Chondrocyte (in vitro differentiated cells): ENCODE results near the gene PPP1R13L. TPM values are rescaled to one million over a fixed set of nuclear protein-coding genes. Genes with fewer than 3 reads are reported as not detected.

Source experiments
- DNase-seq: peaks from one replicate; pipeline ENCODE4 v3.0.0; 2021; ENCODE audit warnings: mixed read lengths, low spot score
- H3K27ac Mint-ChIP-seq: one replicate; pipeline ENCODE4 v1.8.0; 2021; ENCODE audit warnings: mild to moderate bottlenecking, moderate library complexity, mixed read lengths; ENCODE audit not compliant: unreplicated experiment
- H3K27me3 Mint-ChIP-seq: 2 replicates; pipeline ENCODE4 v1.8.0; 2021; ENCODE audit warnings: low read depth, mixed read lengths
- H3K36me3 Mint-ChIP-seq: 2 replicates; pipeline ENCODE4 v1.8.0; 2021; ENCODE audit warnings: low read depth, mixed read lengths
- H3K4me1 Mint-ChIP-seq: 2 replicates; pipeline ENCODE4 v1.8.0; 2021; ENCODE audit warnings: low read depth, mild to moderate bottlenecking, mixed read lengths
- H3K4me3 Mint-ChIP-seq: one replicate; pipeline ENCODE4 v1.8.0; 2021; ENCODE audit warnings: mild to moderate bottlenecking, moderate library complexity, mixed read lengths; ENCODE audit not compliant: unreplicated experiment
- H3K9me3 Mint-ChIP-seq: 2 replicates; pipeline ENCODE4 v1.8.0; 2021; ENCODE audit warnings: low read depth, mixed read lengths
- long read RNA-seq: library from polyadenylated mRNA; stranded (forward); transcript quantifications from one replicate; pipeline ENCODE4 v2.0.0, GENCODE V29; 2021
- total RNA-seq: library from RNA; stranded (reverse); gene quantifications from 3 replicates; pipeline ENCODE4 v1.2.1, GENCODE V29; 2021
- TF ChIP-seq, protein P1 (sequence below): fragments of 200-600 bp; sonication (generic); IDR thresholded peaks from 2 replicates; pipeline ENCODE4 v1.5.0; 2021; ENCODE audit warnings: antibody characterized with exemption, mild to moderate bottlenecking, moderate library complexity

The PPP1R13L gene, protein sequence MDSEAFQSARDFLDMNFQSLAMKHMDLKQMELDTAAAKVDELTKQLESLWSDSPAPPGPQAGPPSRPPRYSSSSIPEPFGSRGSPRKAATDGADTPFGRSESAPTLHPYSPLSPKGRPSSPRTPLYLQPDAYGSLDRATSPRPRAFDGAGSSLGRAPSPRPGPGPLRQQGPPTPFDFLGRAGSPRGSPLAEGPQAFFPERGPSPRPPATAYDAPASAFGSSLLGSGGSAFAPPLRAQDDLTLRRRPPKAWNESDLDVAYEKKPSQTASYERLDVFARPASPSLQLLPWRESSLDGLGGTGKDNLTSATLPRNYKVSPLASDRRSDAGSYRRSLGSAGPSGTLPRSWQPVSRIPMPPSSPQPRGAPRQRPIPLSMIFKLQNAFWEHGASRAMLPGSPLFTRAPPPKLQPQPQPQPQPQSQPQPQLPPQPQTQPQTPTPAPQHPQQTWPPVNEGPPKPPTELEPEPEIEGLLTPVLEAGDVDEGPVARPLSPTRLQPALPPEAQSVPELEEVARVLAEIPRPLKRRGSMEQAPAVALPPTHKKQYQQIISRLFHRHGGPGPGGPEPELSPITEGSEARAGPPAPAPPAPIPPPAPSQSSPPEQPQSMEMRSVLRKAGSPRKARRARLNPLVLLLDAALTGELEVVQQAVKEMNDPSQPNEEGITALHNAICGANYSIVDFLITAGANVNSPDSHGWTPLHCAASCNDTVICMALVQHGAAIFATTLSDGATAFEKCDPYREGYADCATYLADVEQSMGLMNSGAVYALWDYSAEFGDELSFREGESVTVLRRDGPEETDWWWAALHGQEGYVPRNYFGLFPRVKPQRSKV
- total RNA-seq = 67.2 to 111 TPM (median 110 TPM) in 3 replicates
- long read RNA-seq, transcript PPP1R13L-204 (6 exons, 2,512 nt) = major isoform, 10 of 44 reads
- long read RNA-seq, transcript PPP1R13L-201 (13 exons, 3,104 nt) = minor isoform, 8 of 44 reads
- long read RNA-seq, partial matches to known transcripts = 25 of 44 reads
- long read RNA-seq, other reads (novel, unspliced or antisense) = 1 of 44 reads

GRCh38 chr19:45404557-45405434, at the start of gene PPP1R13L:
Gene PPP1R13L, minus strand, starts transcription at chr19:45405069. Its CDS starts 6,751 bp downstream, at chr19:45398318.
- Mint-ChIP-seq H3K27ac (peak within 1 kb of the TSS; percentile 98), H3K9me3 (no peaks in the 10 kb centered on the region), H3K4me1 (peaks cover 48% of the 10 kb centered on the region), H3K36me3 (peaks cover 5% of the 10 kb centered on the region), H3K4me3 (peak within 1 kb of the TSS; percentile 95), H3K27me3 (no peaks in the 10 kb centered on the region)
- TF ChIP-seq, protein P1, sequence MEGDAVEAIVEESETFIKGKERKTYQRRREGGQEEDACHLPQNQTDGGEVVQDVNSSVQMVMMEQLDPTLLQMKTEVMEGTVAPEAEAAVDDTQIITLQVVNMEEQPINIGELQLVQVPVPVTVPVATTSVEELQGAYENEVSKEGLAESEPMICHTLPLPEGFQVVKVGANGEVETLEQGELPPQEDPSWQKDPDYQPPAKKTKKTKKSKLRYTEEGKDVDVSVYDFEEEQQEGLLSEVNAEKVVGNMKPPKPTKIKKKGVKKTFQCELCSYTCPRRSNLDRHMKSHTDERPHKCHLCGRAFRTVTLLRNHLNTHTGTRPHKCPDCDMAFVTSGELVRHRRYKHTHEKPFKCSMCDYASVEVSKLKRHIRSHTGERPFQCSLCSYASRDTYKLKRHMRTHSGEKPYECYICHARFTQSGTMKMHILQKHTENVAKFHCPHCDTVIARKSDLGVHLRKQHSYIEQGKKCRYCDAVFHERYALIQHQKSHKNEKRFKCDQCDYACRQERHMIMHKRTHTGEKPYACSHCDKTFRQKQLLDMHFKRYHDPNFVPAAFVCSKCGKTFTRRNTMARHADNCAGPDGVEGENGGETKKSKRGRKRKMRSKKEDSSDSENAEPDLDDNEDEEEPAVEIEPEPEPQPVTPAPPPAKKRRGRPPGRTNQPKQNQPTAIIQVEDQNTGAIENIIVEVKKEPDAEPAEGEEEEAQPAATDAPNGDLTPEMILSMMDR = no peak
- peak; percentile 96 for DNase-seq

GRCh38 chr19:45451850-45452387, 47.0 kb upstream of the PPP1R13L start:
- Mint-ChIP-seq H3K4me3 (peak overlapping the region; percentile 75), H3K9me3 (no peaks in the 10 kb centered on the region), H3K4me1 (peaks cover 58% of the 10 kb centered on the region), H3K27me3 (no peaks in the 10 kb centered on the region), H3K36me3 (no peaks in the 10 kb centered on the region), H3K27ac (peak overlapping the region; percentile 97)
- DNase-seq = no peak
- TF ChIP-seq, protein P1 = no peak

GRCh38 chr19:45451131-45451849, 46.4 kb upstream of the PPP1R13L start:
- Mint-ChIP-seq H3K4me3 (peak overlapping the region; percentile 75), H3K9me3 (no peaks in the 10 kb centered on the region), H3K4me1 (peaks cover 55% of the 10 kb centered on the region), H3K36me3 (no peaks in the 10 kb centered on the region), H3K27me3 (no peaks in the 10 kb centered on the region), H3K27ac (peak overlapping the region; percentile 97)
- DNase-seq = no peak
- TF ChIP-seq, protein P1 = no peak

DNA sequence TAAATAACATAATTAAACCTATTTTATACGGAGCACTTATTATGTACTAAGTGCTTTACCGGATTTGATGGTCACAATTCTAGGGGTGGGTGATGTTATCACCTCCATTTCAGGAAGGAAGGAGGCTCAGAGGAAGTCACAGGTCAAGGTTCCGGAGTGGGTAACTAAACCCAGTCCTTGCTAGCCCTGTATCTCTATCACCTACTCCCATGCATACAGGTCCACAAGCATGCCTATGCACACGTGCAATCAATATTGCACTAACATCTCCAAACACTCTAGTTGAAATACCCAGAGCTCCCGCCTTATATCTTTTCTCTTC, 45.1 kb upstream of the PPP1R13L start:
- Mint-ChIP-seq H3K9me3 (no peaks in the 10 kb centered on the region), H3K27me3 (no peaks in the 10 kb centered on the region), H3K36me3 (no peaks in the 10 kb centered on the region), H3K4me1 (peaks cover 42% of the 10 kb centered on the region), H3K4me3 (peak overlapping the region; percentile 94), H3K27ac (peak overlapping the region; percentile 100)
- no peak for DNase-seq
- TF ChIP-seq, protein P1 = no peak
